HCT116 (cell line): ENCODE data around the gene RAB26. TPM values are rescaled to one million over a fixed set of nuclear protein-coding genes. Genes with fewer than 3 reads are reported as not detected.

Source experiments
- ATAC-seq: fragments of 200-7000 bp; cut with Tn5 transposase; 2 replicates; pipeline ENCODE4 v1.9.1; 2020; ENCODE audit warnings: mild to moderate bottlenecking, moderate library complexity
- BruUV-seq: library from RNA; stranded (reverse); fragments of 400-500 nt; replicated peaks from 2 replicates; lab custom pipeline; 2021; lab: Mats Ljungman, UMichigan
- CTCF ChIA-PET: fragments of 300-600 bp; sonication (Branson Sonifier 250); formaldehyde crosslinking; loops from one replicate; lab custom pipeline; 2021; ENCODE audit warnings: antibody characterized with exemption; lab: Charles Lee
- POLR2A ChIA-PET: fragments of 300-600, 350-600 bp; sonication (Branson Sonifier 250); formaldehyde crosslinking; loops from one replicate; lab custom pipeline; 2021; ENCODE audit warnings: antibody characterized with exemption; lab: Charles Lee
- RAD21 ChIA-PET, 2 experiments: fragments of 300-600 bp; sonication (Branson Sonifier 250); formaldehyde crosslinking; loops; one replicate each; lab custom pipeline; 2023; ENCODE audit warnings: low total read pairs in 2 of 2; ENCODE audit not compliant: uncharacterized antibody in 2 of 2, unreplicated experiment in 2 of 2, low non-redundant PET in 1 of 2; lab: Charles Lee
- DNase-seq: peaks from one replicate; pipeline ENCODE4 v3.0.0-alpha.2; 2010; ENCODE audit warnings: low read depth, low spot score
- H2AFZ ChIP-seq: fragments of 200-600 bp; shearing (Covaris generic), sonication (generic); 2 replicates; pipeline ENCODE4 v1.6.1; 2017; ENCODE audit warnings: low read depth, mixed run types, mixed read lengths, antibody characterized with exemption, low read length; ENCODE audit not compliant: poor library complexity, severe bottlenecking
- H3K27ac ChIP-seq: 2 replicates; pipeline ENCODE4 v1.5.1; 2012; ENCODE audit warnings: low read depth, low read length
- H3K27me3 ChIP-seq: fragments of 200-600 bp; sonication (generic); 2 replicates; pipeline ENCODE4 v1.6.1; 2016; ENCODE audit warnings: mixed run types, low read length, mixed read lengths; ENCODE audit not compliant: insufficient read depth
- H3K36me3 ChIP-seq, 2 experiments: fragments of 200-500 bp in 1 of 2; fragments of 200-600 bp in 1 of 2; sonication (Bioruptor generic) in 1 of 2; sonication (generic) in 1 of 2; 2 replicates each; pipeline versions ENCODE4 v1.5.1 to v1.6.1; 2014 to 2016; ENCODE audit warnings: low read length in 2 of 2, inconsistent platforms in 1 of 2, mixed read lengths in 1 of 2, mixed run types in 1 of 2; ENCODE audit not compliant: insufficient read depth in 2 of 2, control insufficient read depth in 1 of 2
- H3K4me1 ChIP-seq, 2 experiments: fragments of 200-600 bp in 1 of 2; sonication (generic) in 1 of 2; 2 replicates each; pipeline versions ENCODE4 v1.5.1 to v1.6.1; 2012 to 2017; ENCODE audit warnings: low read length in 2 of 2, inconsistent platforms in 1 of 2, mild to moderate bottlenecking in 1 of 2, mixed read lengths in 1 of 2, mixed run types in 1 of 2, moderate library complexity in 1 of 2; ENCODE audit not compliant: insufficient read depth in 2 of 2, control insufficient read depth in 1 of 2
- H3K4me2 ChIP-seq: fragments of 200-600 bp; sonication (generic); 2 replicates; pipeline ENCODE4 v1.6.1; 2017; ENCODE audit warnings: mixed run types, low read length, mixed read lengths
- H3K4me3 ChIP-seq, 2 experiments: fragments of 200-600 bp in 1 of 2; sonication (generic) in 1 of 2; replicated peaks in 1 of 2; 2 replicates each; pipeline ENCODE4 v1.5.1; 2011 to 2016; ENCODE audit warnings: low read length in 2 of 2, control low read depth in 1 of 2, low read depth in 1 of 2, mild to moderate bottlenecking in 1 of 2, mixed read lengths in 1 of 2, mixed run types in 1 of 2
- H3K79me2 ChIP-seq: fragments of 200-600 bp; sonication (generic); 2 replicates; pipeline ENCODE4 v1.6.1; 2017; ENCODE audit warnings: mild to moderate bottlenecking, mixed run types, low read length, moderate library complexity, mixed read lengths; ENCODE audit not compliant: insufficient read depth
- H3K9ac ChIP-seq: fragments of 200-600 bp; sonication (generic); 2 replicates; pipeline ENCODE4 v1.6.1; 2016; ENCODE audit warnings: low read length, mixed read lengths
- H3K9me2 ChIP-seq: fragments of 200-600 bp; sonication (generic), shearing (Covaris generic); 2 replicates; pipeline ENCODE4 v1.6.1; 2017; ENCODE audit warnings: mixed run types, mild to moderate bottlenecking, moderate library complexity; ENCODE audit not compliant: insufficient read depth
- H3K9me3 ChIP-seq, 2 experiments: fragments of 200-500 bp in 1 of 2; fragments of 200-600 bp in 1 of 2; sonication (Bioruptor generic) in 1 of 2; sonication (generic) in 1 of 2; 2 replicates each; pipeline ENCODE4 v1.6.1; 2014 to 2017; ENCODE audit warnings: low read length in 2 of 2, mixed read lengths in 2 of 2, inconsistent platforms in 1 of 2, low read depth in 1 of 2, mild to moderate bottlenecking in 1 of 2, mixed run types in 1 of 2, moderate library complexity in 1 of 2; ENCODE audit not compliant: control insufficient read depth in 1 of 2, insufficient read depth in 1 of 2
- H4K20me1 ChIP-seq: fragments of 200-600 bp; sonication (generic), shearing (Covaris generic); 2 replicates; pipeline ENCODE4 v1.6.1; 2017; ENCODE audit warnings: mixed run types, mild to moderate bottlenecking, moderate library complexity; ENCODE audit not compliant: insufficient read depth
- ATF3 ChIP-seq: IDR thresholded peaks from 2 replicates; pipeline ENCODE4 v1.6.1; 2012
- CEBPB ChIP-seq: IDR thresholded peaks from 2 replicates; pipeline ENCODE4 v1.6.1; 2012; ENCODE audit warnings: low read depth
- CTCF ChIP-seq, 3 experiments: fragments of 200-600 bp in 1 of 3; sonication (generic) in 1 of 3; IDR thresholded peaks in 2 of 3; conservative IDR thresholded peaks in 1 of 3; 2 replicates each; pipeline ENCODE4 v1.5.1; 2012 to 2017; ENCODE audit warnings: low read depth in 2 of 3, low read length in 2 of 3, antibody characterized with exemption in 1 of 3, borderline replicate concordance in 1 of 3, control low read depth in 1 of 3, mild to moderate bottlenecking in 1 of 3, mixed read lengths in 1 of 3, mixed run types in 1 of 3, moderate library complexity in 1 of 3; ENCODE audit not compliant: insufficient read depth in 1 of 3
- EZH2phosphoT487 ChIP-seq: fragments of 200-600 bp; IDR thresholded peaks from 2 replicates; pipeline ENCODE4 v1.6.1; 2018; ENCODE audit warnings: antibody characterized with exemption, borderline replicate concordance
- JUND ChIP-seq: IDR thresholded peaks from 2 replicates; pipeline ENCODE4 v1.6.1; 2012
- MAX ChIP-seq: IDR thresholded peaks from 2 replicates; pipeline ENCODE4 v1.6.1; 2012
- POLR2A ChIP-seq: IDR thresholded peaks from 2 replicates; pipeline ENCODE4 v1.7.0; 2011; ENCODE audit warnings: borderline replicate concordance; ENCODE audit not compliant: insufficient read depth, insufficient read length; ENCODE audit errors: extremely low read depth
- POLR2AphosphoS5 ChIP-seq: IDR thresholded peaks from 2 replicates; pipeline ENCODE4 v1.6.1; 2011; ENCODE audit warnings: mild to moderate bottlenecking, low read depth, low read length, moderate library complexity
- RAD21 ChIP-seq: IDR thresholded peaks from 2 replicates; pipeline ENCODE4 v1.6.1; 2012; ENCODE audit warnings: low read depth, mild to moderate bottlenecking
- REST ChIP-seq: IDR thresholded peaks from 2 replicates; pipeline ENCODE4 v1.6.1; 2012; ENCODE audit warnings: low read depth
- SIN3A ChIP-seq: IDR thresholded peaks from 2 replicates; pipeline ENCODE4 v1.6.1; 2012; ENCODE audit warnings: low read depth
- SP1 ChIP-seq: IDR thresholded peaks from 2 replicates; pipeline ENCODE4 v1.6.1; 2012; ENCODE audit warnings: low read depth
- SRF ChIP-seq: IDR thresholded peaks from 2 replicates; pipeline ENCODE4 v1.6.1; 2012; ENCODE audit warnings: low read depth
- ZBTB33 ChIP-seq: IDR thresholded peaks from 2 replicates; pipeline ENCODE4 v1.6.1; 2011; ENCODE audit warnings: mild to moderate bottlenecking, low read length, moderate library complexity; ENCODE audit not compliant: insufficient replicate concordance; ENCODE audit errors: extremely low read depth
- intact Hi-C: fragments of 100-400 bp; cut with micrococcal nuclease; formaldehyde crosslinking; loops from 2 replicates; pipeline ENCODE4 v1.10.0; 2022
- total RNA-seq: library from RNA; stranded (reverse); gene quantifications from one replicate; pipeline ENCODE4 v1.2.1, GENCODE V29; 2021; ENCODE audit not compliant: unreplicated experiment

RAB26 gene
- total RNA-seq, 1 experiment from 2014 or later = 44.9 TPM

GRCh38 chr16:2156849-2157224 is 8.4 kb downstream of the RAB26 start:
- H3K27ac ChIP-seq = peak overlapping the region; percentile 80

More at GRCh38 chr16:2156849-2157224, 8.4 kb downstream of the RAB26 start:
- ChIA-PET RAD21 (no interaction called here), POLR2A (no interaction called here), CTCF (no interaction called here)
- peak overlapping the region; percentile 98 for H3K9ac ChIP-seq
- no peak overlapping the region for H2AFZ ChIP-seq
- H3K79me2 ChIP-seq = peaks cover 92% of the 10 kb centered on the region
- no TSS peak for BruUV-seq
- H3K4me2 ChIP-seq = peak overlapping the region; percentile 97
- no peaks in the 10 kb centered on the region for H3K9me3 ChIP-seq
- peaks cover 44 to 73% of the 10 kb centered on the region in 2 experiments for H3K4me1 ChIP-seq
- DNase-seq (no peak), ATAC-seq (no peak)
- intact Hi-C loops = loop anchor here (5.0 kb wide), 1 partner anchor 865 kb away; the partner anchor contains the start of genes HCFC1R1, THOC6 and TNFRSF12A
- H3K36me3 ChIP-seq = peaks cover 0 to 32% of the 10 kb centered on the region in 2 experiments; a peak in 2 of 4 replicates
- TF ChIP-seq MAX (no peak), ATF3 (no peak), REST (no peak), CEBPB (no peak), SIN3A (no peak), POLR2AphosphoS5 (no peak), JUND (no peak), CTCF (IDR thresholded peaks at IDR 0.05 in 2 of 3, conservative IDR thresholded peaks at IDR 0.05 in 1 of 3; ENCODE audit: borderline replicate concordance in 1 of 3, insufficient read depth in 1 of 3, low read depth in 2 of 3, low read length in 2 of 3) (no peak), SRF (no peak), RAD21 (no peak), EZH2phosphoT487 (no peak), ZBTB33 (no peak), SP1 (no peak), POLR2A (no peak)
- H4K20me1 ChIP-seq = no peaks in the 10 kb centered on the region
- H3K27me3 ChIP-seq = no peaks in the 10 kb centered on the region
- H3K4me3 ChIP-seq = peak overlapping the region; percentile 98 to 100
- H3K9me2 ChIP-seq = no peaks in the 10 kb centered on the region
